ENCODE measurements around the gene KMO. TPM values are rescaled to one million over a fixed set of nuclear protein-coding genes. Genes with fewer than 3 reads are reported as not detected.

KMO gene
- total RNA-seq, 1 experiment from 2014 or later, result 5.8 TPM

DNA sequence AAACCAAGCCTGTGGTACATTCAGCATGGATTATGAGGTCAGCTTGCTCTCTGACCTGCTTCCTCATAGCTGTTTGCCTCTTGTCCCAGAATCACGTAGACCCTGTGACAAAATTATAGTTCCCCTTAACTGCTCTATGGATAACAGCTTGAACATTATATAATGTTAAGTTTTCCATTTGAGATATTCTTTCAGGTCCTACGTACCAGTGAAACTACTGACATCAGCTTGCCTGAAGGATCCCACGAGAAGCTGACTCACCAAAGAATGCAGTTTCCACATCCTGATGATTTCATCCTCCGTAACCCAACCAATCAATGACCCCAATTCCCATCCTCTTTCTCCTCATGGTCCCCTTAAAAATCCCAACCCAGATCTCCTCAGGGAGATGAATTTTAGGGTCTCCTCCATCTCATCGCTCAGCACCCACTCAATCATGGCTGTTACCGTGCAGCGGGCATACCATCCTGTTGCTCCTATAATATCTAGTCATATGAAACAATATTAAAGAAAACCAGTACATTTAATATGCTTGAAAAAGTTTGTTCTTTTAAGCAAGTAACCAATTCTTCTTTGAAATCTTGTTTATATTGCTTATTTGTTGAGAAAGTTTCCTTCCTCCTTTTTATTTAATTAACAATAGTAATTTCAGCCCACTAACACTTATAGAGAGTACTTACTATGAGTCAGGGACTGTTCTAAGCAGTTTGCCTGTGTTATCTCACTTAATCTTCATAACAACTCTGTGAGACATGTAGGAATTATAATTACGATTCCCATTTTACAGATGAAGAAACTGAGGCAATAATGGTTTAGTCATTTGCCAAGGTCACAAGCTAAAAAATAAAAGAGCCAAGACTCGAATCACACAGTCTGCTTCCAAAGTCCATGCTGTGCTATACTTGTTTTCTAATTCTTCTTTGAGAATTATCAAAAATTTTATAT, 80.6 kb downstream of the KMO start:
- Histone ChIP-seq H3K9me2 (replicated peaks; ENCODE audit: insufficient read depth, low read length) (no peaks in the 10 kb centered on the region), H3K9me3 (ENCODE audit: low read length) (no peaks in the 10 kb centered on the region), H3K4me2 (ENCODE audit: low read depth, low read length, poor library complexity, severe bottlenecking) (no peak overlapping the region), H3K4me1 (ENCODE audit: low read length) (peaks cover 3% of the 10 kb centered on the region), H3K79me2 (ENCODE audit: low read length) (no peaks in the 10 kb centered on the region), H4K20me1 (ENCODE audit: insufficient read depth, low read depth, low read length) (no peaks in the 10 kb centered on the region), H2AFZ (ENCODE audit: low read length) (no peak overlapping the region), H3K27me3 (ENCODE audit: low read length) (no peaks in the 10 kb centered on the region), H3K27ac (ENCODE audit: low read length) (no peak overlapping the region), H3K4me3 (ENCODE audit: low read length) (no peak overlapping the region), H3K36me3 (ENCODE audit: insufficient read depth, low read length) (no peaks in the 10 kb centered on the region), H3K9ac (ENCODE audit: low read length) (no peak overlapping the region)
- DNase-seq, result no peak

DNA sequence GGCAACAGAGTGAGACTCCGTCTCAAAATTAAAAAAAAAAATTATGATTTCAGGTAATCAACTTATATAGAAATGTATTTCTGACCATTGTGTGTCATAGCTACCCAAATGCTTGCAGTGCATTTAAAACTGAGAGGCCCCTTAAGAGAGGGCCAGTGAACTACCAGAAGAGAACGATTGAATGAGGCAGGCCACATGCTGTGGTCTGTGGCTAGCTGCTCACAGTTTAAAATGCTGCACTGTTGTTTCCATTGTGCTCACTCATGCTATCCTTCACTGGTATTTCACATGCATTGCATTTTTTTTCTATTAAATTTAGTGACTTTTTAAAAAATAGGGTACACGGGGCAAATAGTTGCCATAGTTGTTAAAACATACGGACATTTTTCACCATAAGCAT, 82.0 kb downstream of the KMO start:
- DNase-seq, result no peak
- no peak overlapping the region for H2AFZ ChIP-seq (ENCODE audit: low read length)

DNA sequence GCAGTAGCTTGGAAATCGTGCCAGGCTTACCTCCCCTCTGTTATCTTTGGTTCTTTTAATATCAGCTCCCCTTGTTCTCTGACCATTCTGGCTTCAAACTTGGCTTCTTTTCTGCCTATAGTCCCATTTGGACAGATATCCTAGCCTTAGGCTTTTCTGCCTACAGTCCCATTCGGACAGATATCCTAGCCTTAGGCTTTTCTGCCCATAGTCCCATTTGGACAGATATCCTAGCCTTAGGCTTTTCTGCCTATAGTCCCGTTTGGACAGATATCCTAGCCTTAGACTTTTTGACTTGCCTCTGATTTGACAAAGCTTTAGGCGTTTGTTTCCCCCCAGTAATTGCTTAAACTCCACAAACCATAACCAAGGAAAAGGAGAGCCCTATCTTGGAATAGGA, 82.4 kb downstream of the KMO start:
- no peaks in the 10 kb centered on the region for H3K27me3 ChIP-seq (ENCODE audit: low read length)
- H3K9ac ChIP-seq (ENCODE audit: low read length), result no peak overlapping the region
- no peaks in the 10 kb centered on the region for H4K20me1 ChIP-seq (ENCODE audit: insufficient read depth, low read depth, low read length)
- DNase-seq, result no peak
- H3K9me3 ChIP-seq (ENCODE audit: low read length), result no peaks in the 10 kb centered on the region
- H3K79me2 ChIP-seq (ENCODE audit: low read length), result no peaks in the 10 kb centered on the region
- no peak overlapping the region for H3K27ac ChIP-seq (ENCODE audit: low read length)
- no peak overlapping the region for H2AFZ ChIP-seq (ENCODE audit: low read length)
- H3K4me2 ChIP-seq (ENCODE audit: low read depth, low read length, poor library complexity, severe bottlenecking), result no peak overlapping the region
- no peak overlapping the region for H3K4me3 ChIP-seq (ENCODE audit: low read length)
- H3K9me2 ChIP-seq (replicated peaks; ENCODE audit: insufficient read depth, low read length), result no peaks in the 10 kb centered on the region
- no peaks in the 10 kb centered on the region for H3K36me3 ChIP-seq (ENCODE audit: insufficient read depth, low read length)
- H3K4me1 ChIP-seq (ENCODE audit: low read length), result peaks cover 3% of the 10 kb centered on the region

More for the DNA sequence above, 82.0 kb downstream of the KMO start:
- no peaks in the 10 kb centered on the region for H4K20me1 ChIP-seq (ENCODE audit: insufficient read depth, low read depth, low read length)
- H3K9me3 ChIP-seq (ENCODE audit: low read length), result no peaks in the 10 kb centered on the region
- H3K36me3 ChIP-seq (ENCODE audit: insufficient read depth, low read length), result no peaks in the 10 kb centered on the region
- H3K27ac ChIP-seq (ENCODE audit: low read length), result no peak overlapping the region
- no peak overlapping the region for H3K9ac ChIP-seq (ENCODE audit: low read length)
- peaks cover 3% of the 10 kb centered on the region for H3K4me1 ChIP-seq (ENCODE audit: low read length)
- no peak overlapping the region for H3K4me3 ChIP-seq (ENCODE audit: low read length)
- H3K79me2 ChIP-seq (ENCODE audit: low read length), result no peaks in the 10 kb centered on the region
- H3K4me2 ChIP-seq (ENCODE audit: low read depth, low read length, poor library complexity, severe bottlenecking), result no peak overlapping the region
- H3K27me3 ChIP-seq (ENCODE audit: low read length), result no peaks in the 10 kb centered on the region
- no peaks in the 10 kb centered on the region for H3K9me2 ChIP-seq (replicated peaks; ENCODE audit: insufficient read depth, low read length)

DNA sequence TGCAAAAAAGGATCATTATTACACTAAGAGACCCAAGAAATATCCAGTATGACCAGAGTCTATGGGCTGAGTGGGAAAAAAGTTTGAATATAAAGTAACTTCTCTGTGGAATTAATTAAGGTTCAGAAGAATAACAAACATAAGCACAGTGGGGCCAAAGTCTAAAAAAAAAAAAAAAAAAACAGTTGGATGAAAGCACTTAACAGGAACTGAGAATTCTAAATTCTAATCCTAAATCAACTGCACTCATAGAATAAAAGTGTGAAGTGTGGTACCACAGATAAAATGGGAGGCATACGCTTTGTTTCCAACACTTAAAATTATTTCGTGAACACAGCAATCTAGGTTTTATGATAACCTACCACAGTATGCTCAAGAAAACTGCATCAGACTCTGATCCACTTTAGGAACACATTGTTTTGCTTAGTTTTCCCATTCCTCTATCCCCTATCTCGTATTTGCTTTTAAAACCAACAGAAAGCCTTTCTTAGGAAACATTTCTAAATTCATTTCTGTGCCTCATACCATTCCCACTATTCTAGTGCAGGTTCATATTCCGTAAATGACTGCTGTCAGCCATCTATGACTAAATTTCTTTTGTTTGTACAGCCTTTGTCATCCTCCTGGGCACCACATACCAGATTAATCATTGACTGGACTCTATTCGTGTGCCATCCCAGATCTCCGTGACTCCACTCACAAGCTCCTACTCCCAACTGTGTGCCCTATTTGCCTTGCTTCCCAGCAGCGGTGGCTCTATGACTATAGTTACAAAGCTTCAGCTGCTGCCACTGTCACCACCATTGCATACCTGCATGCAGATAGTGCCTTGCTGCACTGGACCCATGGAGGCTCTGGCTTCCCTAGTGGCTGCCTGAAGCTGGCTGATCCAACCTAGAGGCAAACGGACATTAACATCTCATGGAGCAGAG, 83.1 kb downstream of the KMO start:
- H3K9ac ChIP-seq (ENCODE audit: low read length), result no peak overlapping the region
- no peaks in the 10 kb centered on the region for H3K79me2 ChIP-seq (ENCODE audit: low read length)
- no peaks in the 10 kb centered on the region for H4K20me1 ChIP-seq (ENCODE audit: insufficient read depth, low read depth, low read length)
- H3K36me3 ChIP-seq (ENCODE audit: insufficient read depth, low read length), result no peaks in the 10 kb centered on the region
- no peaks in the 10 kb centered on the region for H3K9me3 ChIP-seq (ENCODE audit: low read length)
- no peak overlapping the region for H2AFZ ChIP-seq (ENCODE audit: low read length)
- no peak overlapping the region for H3K27ac ChIP-seq (ENCODE audit: low read length)
- no peak overlapping the region for H3K4me2 ChIP-seq (ENCODE audit: low read depth, low read length, poor library complexity, severe bottlenecking)
- H3K9me2 ChIP-seq (replicated peaks; ENCODE audit: insufficient read depth, low read length), result no peaks in the 10 kb centered on the region
- H3K27me3 ChIP-seq (ENCODE audit: low read length), result no peaks in the 10 kb centered on the region
- DNase-seq, result no peak
- no peak overlapping the region for H3K4me3 ChIP-seq (ENCODE audit: low read length)
- H3K4me1 ChIP-seq (ENCODE audit: low read length), result peaks cover 3% of the 10 kb centered on the region

DNA sequence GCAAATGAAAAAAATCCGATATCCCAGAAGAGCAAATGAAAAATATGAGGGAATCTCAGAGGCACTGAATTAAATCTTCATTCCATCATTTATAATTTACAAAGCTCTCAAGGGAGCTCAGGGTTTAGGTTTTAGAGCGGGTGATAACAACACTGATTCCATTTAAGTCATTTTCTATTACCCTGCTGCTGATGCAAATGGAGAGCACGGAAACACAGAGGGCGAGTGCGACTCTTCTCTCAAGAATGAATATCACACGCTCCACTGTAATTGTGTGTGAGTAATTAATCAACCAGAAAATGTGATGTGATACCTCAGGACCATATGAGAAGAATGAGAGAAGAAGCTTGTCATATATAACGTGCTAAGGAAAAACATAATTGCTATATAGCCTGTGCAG, 85.2 kb downstream of the KMO start:
- DNase-seq, result no peak

DNA sequence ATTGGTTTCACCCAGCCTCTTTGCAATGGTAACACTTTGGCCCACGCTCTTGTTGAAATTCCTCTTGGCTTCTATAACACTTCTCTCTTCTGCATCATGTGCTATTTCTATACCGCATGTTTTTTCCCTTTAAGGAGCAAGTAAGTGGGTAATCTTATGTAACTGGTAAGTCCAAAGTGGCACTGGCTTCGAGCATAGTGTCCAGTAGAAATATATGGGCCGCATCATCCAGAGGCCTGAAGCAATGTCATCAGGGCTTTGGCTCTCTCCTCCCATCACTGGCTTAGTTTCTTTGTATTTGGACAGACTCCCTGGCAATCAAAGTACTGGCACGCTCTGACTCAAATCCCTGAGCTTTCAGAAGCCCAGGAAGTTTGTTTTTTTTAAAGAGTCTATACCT, 90.5 kb downstream of the KMO start:
- Histone ChIP-seq H4K20me1 (ENCODE audit: insufficient read depth, low read depth, low read length) (no peaks in the 10 kb centered on the region), H3K27ac (ENCODE audit: low read length) (no peak overlapping the region), H3K79me2 (ENCODE audit: low read length) (no peaks in the 10 kb centered on the region), H3K9me2 (replicated peaks; ENCODE audit: insufficient read depth, low read length) (no peaks in the 10 kb centered on the region), H3K4me2 (ENCODE audit: low read depth, low read length, poor library complexity, severe bottlenecking) (no peak overlapping the region), H3K27me3 (ENCODE audit: low read length) (no peaks in the 10 kb centered on the region), H3K4me3 (ENCODE audit: low read length) (no peak overlapping the region), H3K9ac (ENCODE audit: low read length) (no peak overlapping the region), H2AFZ (ENCODE audit: low read length) (no peak overlapping the region), H3K36me3 (ENCODE audit: insufficient read depth, low read length) (no peaks in the 10 kb centered on the region), H3K4me1 (ENCODE audit: low read length) (peaks cover 5% of the 10 kb centered on the region), H3K9me3 (ENCODE audit: low read length) (no peaks in the 10 kb centered on the region)
- DNase-seq, result no peak

More for the DNA sequence above, 85.2 kb downstream of the KMO start:
- Histone ChIP-seq H2AFZ (ENCODE audit: low read length) (no peak overlapping the region), H3K4me2 (ENCODE audit: low read depth, low read length, poor library complexity, severe bottlenecking) (no peak overlapping the region), H3K9me2 (replicated peaks; ENCODE audit: insufficient read depth, low read length) (no peaks in the 10 kb centered on the region), H4K20me1 (ENCODE audit: insufficient read depth, low read depth, low read length) (no peaks in the 10 kb centered on the region), H3K9me3 (ENCODE audit: low read length) (no peaks in the 10 kb centered on the region), H3K4me1 (ENCODE audit: low read length) (no peaks in the 10 kb centered on the region), H3K36me3 (ENCODE audit: insufficient read depth, low read length) (no peaks in the 10 kb centered on the region), H3K9ac (ENCODE audit: low read length) (no peak overlapping the region), H3K27me3 (ENCODE audit: low read length) (no peaks in the 10 kb centered on the region), H3K79me2 (ENCODE audit: low read length) (no peaks in the 10 kb centered on the region), H3K4me3 (ENCODE audit: low read length) (no peak overlapping the region), H3K27ac (ENCODE audit: low read length) (no peak overlapping the region)

DNA sequence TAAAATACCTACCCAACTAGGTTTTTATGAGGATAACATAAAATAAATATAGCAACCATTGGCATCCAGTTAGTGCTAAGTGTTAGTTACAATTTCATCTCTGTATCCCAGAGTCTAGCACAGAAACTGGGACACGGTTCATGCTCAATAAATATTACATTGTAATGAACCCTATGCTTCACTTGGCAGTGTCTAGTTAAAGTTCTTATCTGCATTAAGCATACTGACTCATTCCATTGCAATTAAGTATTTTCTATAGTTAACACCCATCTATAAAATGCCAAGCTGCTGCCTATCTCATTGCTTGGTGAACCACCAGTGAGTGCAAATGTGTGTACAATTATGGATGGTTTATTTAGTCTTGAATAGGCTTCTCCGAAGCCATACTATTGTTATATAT, 92.8 kb downstream of the KMO start:
- Histone ChIP-seq H3K9me2 (replicated peaks; ENCODE audit: insufficient read depth, low read length) (no peaks in the 10 kb centered on the region), H4K20me1 (ENCODE audit: insufficient read depth, low read depth, low read length) (no peaks in the 10 kb centered on the region), H3K4me3 (ENCODE audit: low read length) (no peak overlapping the region), H3K79me2 (ENCODE audit: low read length) (no peaks in the 10 kb centered on the region), H3K36me3 (ENCODE audit: insufficient read depth, low read length) (no peaks in the 10 kb centered on the region), H3K4me2 (ENCODE audit: low read depth, low read length, poor library complexity, severe bottlenecking) (no peak overlapping the region), H3K9me3 (ENCODE audit: low read length) (no peaks in the 10 kb centered on the region), H3K27me3 (ENCODE audit: low read length) (no peaks in the 10 kb centered on the region), H3K9ac (ENCODE audit: low read length) (no peak overlapping the region), H3K4me1 (ENCODE audit: low read length) (peaks cover 13% of the 10 kb centered on the region), H3K27ac (ENCODE audit: low read length) (no peak overlapping the region), H2AFZ (ENCODE audit: low read length) (no peak overlapping the region)
- DNase-seq, result no peak

All from Karpas-422 (cell line).